H9 (cell line): ENCODE data around the gene FTO. TPM values are rescaled to one million over a fixed set of nuclear protein-coding genes. Genes with fewer than 3 reads are reported as not detected.

Source experiments
- DNase-seq: peaks from one replicate; pipeline ENCODE4 v3.0.0-alpha.2; 2017
- H2AFZ ChIP-seq: one replicate; pipeline ENCODE4 v1.6.1; 2013; ENCODE audit warnings: mild to moderate bottlenecking, low read length, control low read depth, moderate library complexity
- H2AK5ac ChIP-seq: 2 replicates; pipeline ENCODE4 v1.6.1; 2013; ENCODE audit warnings: low read length, control low read depth, mixed read lengths; ENCODE audit not compliant: insufficient read length
- H2BK120ac ChIP-seq: one replicate; pipeline ENCODE4 v1.6.1; 2013; ENCODE audit warnings: low read depth, mild to moderate bottlenecking, low read length, control low read depth, inconsistent platforms; ENCODE audit not compliant: poor library complexity, severe bottlenecking
- H2BK12ac ChIP-seq: 2 replicates; pipeline ENCODE4 v1.6.1; 2013; ENCODE audit warnings: low read length, control low read depth, mixed read lengths, low read depth; ENCODE audit not compliant: insufficient read length
- H2BK15ac ChIP-seq: 2 replicates; pipeline ENCODE4 v1.6.1; 2013; ENCODE audit warnings: low read depth, low read length, control low read depth
- H2BK20ac ChIP-seq: one replicate; pipeline ENCODE4 v1.6.1; 2013; ENCODE audit warnings: low read depth, mild to moderate bottlenecking, low read length, control low read depth, inconsistent platforms; ENCODE audit not compliant: poor library complexity, severe bottlenecking
- H2BK5ac ChIP-seq: 2 replicates; pipeline ENCODE4 v1.6.1; 2013; ENCODE audit warnings: low read length, control low read depth, mixed read lengths; ENCODE audit not compliant: insufficient read length
- H3K14ac ChIP-seq: 2 replicates; pipeline ENCODE4 v1.6.1; 2013; ENCODE audit warnings: low read length, control low read depth; ENCODE audit not compliant: insufficient read depth
- H3K18ac ChIP-seq: 2 replicates; pipeline ENCODE4 v1.6.1; 2013; ENCODE audit warnings: low read depth, mild to moderate bottlenecking, mixed read lengths, low read length, control low read depth; ENCODE audit not compliant: insufficient read length
- H3K23ac ChIP-seq: 2 replicates; pipeline ENCODE4 v1.6.1; 2013; ENCODE audit warnings: low read length, control low read depth, mixed read lengths, low read depth; ENCODE audit not compliant: insufficient read length
- H3K23me2 ChIP-seq: 2 replicates; pipeline ENCODE4 v1.6.1; 2013; ENCODE audit warnings: low read depth, mild to moderate bottlenecking, mixed read lengths, low read length, control low read depth; ENCODE audit not compliant: insufficient read length, poor library complexity, severe bottlenecking
- H3K27ac ChIP-seq: 2 replicates; pipeline ENCODE4 v1.5.1; 2013; ENCODE audit warnings: low read length, control low read depth, mixed read lengths, low read depth; ENCODE audit not compliant: insufficient read length
- H3K27me3 ChIP-seq: 2 replicates; pipeline ENCODE4 v1.6.1; 2013; ENCODE audit warnings: low read length, control low read depth, inconsistent platforms; ENCODE audit not compliant: insufficient read depth
- H3K4ac ChIP-seq: 2 replicates; pipeline ENCODE4 v1.6.1; 2013; ENCODE audit warnings: low read depth, mild to moderate bottlenecking, control low read depth, inconsistent platforms, low read length, moderate library complexity
- H3K4me1 ChIP-seq: 2 replicates; pipeline ENCODE4 v1.6.1; 2013; ENCODE audit warnings: low read length, control low read depth, inconsistent platforms; ENCODE audit not compliant: insufficient read depth
- H3K4me2 ChIP-seq: 2 replicates; pipeline ENCODE4 v1.6.1; 2013; ENCODE audit warnings: low read length, control low read depth, mixed read lengths; ENCODE audit not compliant: insufficient read length, insufficient read depth
- H3K56ac ChIP-seq: 2 replicates; pipeline ENCODE4 v1.6.1; 2013; ENCODE audit warnings: low read depth, mild to moderate bottlenecking, mixed read lengths, low read length, control low read depth; ENCODE audit not compliant: insufficient read length
- H3K79me1 ChIP-seq: 2 replicates; pipeline ENCODE4 v1.6.1; 2013; ENCODE audit warnings: low read depth, mild to moderate bottlenecking, moderate library complexity, low read length, control low read depth, inconsistent platforms; ENCODE audit not compliant: insufficient read depth, poor library complexity, severe bottlenecking
- H3K79me2 ChIP-seq: 2 replicates; pipeline ENCODE4 v1.6.1; 2013; ENCODE audit warnings: low read length, control low read depth, inconsistent platforms; ENCODE audit not compliant: insufficient read depth
- H3K9ac ChIP-seq: 2 replicates; pipeline ENCODE4 v1.6.1; 2013; ENCODE audit warnings: low read length, control low read depth, mixed read lengths; ENCODE audit not compliant: insufficient read length; ENCODE audit errors: extremely low read depth
- H3K9me3 ChIP-seq: one replicate; pipeline ENCODE4 v1.6.1; 2013; ENCODE audit warnings: low read depth, low read length, inconsistent platforms; ENCODE audit not compliant: control insufficient read depth
- H3T11ph ChIP-seq: one replicate; pipeline ENCODE4 v1.6.1; 2013; ENCODE audit warnings: mild to moderate bottlenecking, low read length, control low read depth, inconsistent platforms
- H4K20me1 ChIP-seq: one replicate; pipeline ENCODE4 v1.6.1; 2013; ENCODE audit not compliant: control insufficient read depth, insufficient read length, insufficient read depth
- H4K5ac ChIP-seq: 2 replicates; pipeline ENCODE4 v1.6.1; 2013; ENCODE audit warnings: low read depth, mild to moderate bottlenecking, mixed read lengths, low read length, control low read depth; ENCODE audit not compliant: insufficient read length
- H4K8ac ChIP-seq: replicated peaks from 2 replicates; pipeline ENCODE4 v1.6.1; 2013; ENCODE audit warnings: low read length, control low read depth, mixed read lengths, low read depth; ENCODE audit not compliant: insufficient read length
- H4K91ac ChIP-seq: 2 replicates; pipeline ENCODE4 v1.6.1; 2013; ENCODE audit warnings: low read depth, mild to moderate bottlenecking, moderate library complexity, mixed read lengths, low read length, control low read depth; ENCODE audit not compliant: insufficient read length
- H3K27ac Mint-ChIP-seq, 3 experiments: 2 replicates in 2 of 3; 3 replicates in 1 of 3; pipeline ENCODE4 v1.8.0; 2020 to 2021; ENCODE audit warnings: mixed read lengths in 3 of 3, mild to moderate bottlenecking in 1 of 3, moderate library complexity in 1 of 3
- H3K27me3 Mint-ChIP-seq: 2 replicates; pipeline ENCODE4 v1.8.0; 2021; ENCODE audit warnings: low read depth, mild to moderate bottlenecking, moderate library complexity, mixed read lengths
- H3K36me3 Mint-ChIP-seq, 3 experiments: 2 replicates in 2 of 3; 3 replicates in 1 of 3; pipeline ENCODE4 v1.8.0; 2020 to 2021; ENCODE audit warnings: low read depth in 3 of 3, mixed read lengths in 3 of 3; ENCODE audit not compliant: insufficient read depth in 1 of 3
- H3K4me1 Mint-ChIP-seq, 2 experiments: 2 replicates each; pipeline ENCODE4 v1.8.0; 2020; ENCODE audit warnings: mixed read lengths in 2 of 2
- H3K4me3 Mint-ChIP-seq, 2 experiments: 2 replicates in 1 of 2; 3 replicates in 1 of 2; pipeline ENCODE4 v1.8.0; 2020 to 2021; ENCODE audit warnings: mild to moderate bottlenecking in 2 of 2, mixed read lengths in 2 of 2, moderate library complexity in 1 of 2
- H3K9me3 Mint-ChIP-seq, 2 experiments: 2 replicates in 1 of 2; 3 replicates in 1 of 2; pipeline ENCODE4 v1.8.0; 2020; ENCODE audit warnings: mild to moderate bottlenecking in 2 of 2, mixed read lengths in 2 of 2, moderate library complexity in 1 of 2
- CTCF ChIP-seq: fragments of 200-600 bp; sonication (generic); conservative IDR thresholded peaks from 3 replicates; pipeline ENCODE4 v1.8.0; 2021; ENCODE audit warnings: antibody characterized with exemption, mild to moderate bottlenecking
- WGBS: extraction: QIAGEN DNeasy Blood & Tissue Kit; methylation state at CpG from one replicate; pipeline ENCODE4 v1.1.7; 2013; ENCODE audit warnings: missing lambda C conversion rate, low lambda C conversion rate, mixed read lengths; ENCODE audit not compliant: insufficient read length; ENCODE audit errors: extremely low coverage; 5-methylcytosine and 5-hydroxymethylcytosine counted together
- total RNA-seq: library from RNA; stranded (reverse); gene quantifications from 2 replicates; pipeline ENCODE4 v1.2.1, GENCODE V29; 2021

Gene FTO
- total RNA-seq, 1 experiment from 2014 or later, result 67.9 TPM

- no peak overlapping the region for H3K27ac Mint-ChIP-seq
- WGBS, result no CpG with 5 or more reads among the region's 16 CpGs
- no peak overlapping the region for H3K4me3 Mint-ChIP-seq
- H3K9ac ChIP-seq, result no peak overlapping the region
- H3K18ac ChIP-seq, result no peak overlapping the region
- no peak overlapping the region for H4K5ac ChIP-seq
- H3K27me3 Mint-ChIP-seq, result no peaks in the 10 kb centered on the region
- no peak overlapping the region for H2AK5ac ChIP-seq
- H2BK5ac ChIP-seq, result no peak overlapping the region
- no peaks in the 10 kb centered on the region for H3K9me3 ChIP-seq
- H3K4ac ChIP-seq, result no peak overlapping the region
- peaks cover 28% of the 10 kb centered on the region; the same call in 1 of the 2 replicates for H3K4me1 ChIP-seq
- no peak for DNase-seq
- H3T11ph ChIP-seq, result no peak overlapping the region
- no peak overlapping the region for H4K8ac ChIP-seq
- H2BK15ac ChIP-seq, result no peak overlapping the region
- H3K4me2 ChIP-seq, result no peak overlapping the region
- no peak overlapping the region for H3K23ac ChIP-seq
- H3K56ac ChIP-seq, result no peak overlapping the region
- no peaks in the 10 kb centered on the region for H3K23me2 ChIP-seq
- H3K27ac ChIP-seq, result no peak overlapping the region
- H3K79me2 ChIP-seq, result no peaks in the 10 kb centered on the region
- no peaks in the 10 kb centered on the region for H3K9me3 Mint-ChIP-seq
- H3K4me1 Mint-ChIP-seq, result peaks cover 37 to 39% of the 10 kb centered on the region in 2 experiments
- H4K20me1 ChIP-seq, result no peaks in the 10 kb centered on the region
- no peak overlapping the region for H2AFZ ChIP-seq
- no peak overlapping the region for H4K91ac ChIP-seq
- H2BK120ac ChIP-seq, result no peak overlapping the region
- TF ChIP-seq CTCF, result no peak
- no peak overlapping the region for H3K14ac ChIP-seq
- H3K79me1 ChIP-seq, result no peaks in the 10 kb centered on the region
- no peak overlapping the region for H2BK20ac ChIP-seq
- H2BK12ac ChIP-seq, result no peak overlapping the region
- no peaks in the 10 kb centered on the region for H3K36me3 Mint-ChIP-seq
- H3K27me3 ChIP-seq, result no peaks in the 10 kb centered on the region
Observed at GRCh38 chr16:54053891-54054820, 350.2 kb downstream of the FTO start.
